CD4-positive, alpha-beta T cell treated with Interleukin-10 for 1 hour (primary cell): ENCODE results near the gene TRAPPC5.

Experiments used
- DNase-seq: peaks from one replicate; pipeline ENCODE4 v3.0.0-alpha.2; 2020

Gene TRAPPC5

DNA sequence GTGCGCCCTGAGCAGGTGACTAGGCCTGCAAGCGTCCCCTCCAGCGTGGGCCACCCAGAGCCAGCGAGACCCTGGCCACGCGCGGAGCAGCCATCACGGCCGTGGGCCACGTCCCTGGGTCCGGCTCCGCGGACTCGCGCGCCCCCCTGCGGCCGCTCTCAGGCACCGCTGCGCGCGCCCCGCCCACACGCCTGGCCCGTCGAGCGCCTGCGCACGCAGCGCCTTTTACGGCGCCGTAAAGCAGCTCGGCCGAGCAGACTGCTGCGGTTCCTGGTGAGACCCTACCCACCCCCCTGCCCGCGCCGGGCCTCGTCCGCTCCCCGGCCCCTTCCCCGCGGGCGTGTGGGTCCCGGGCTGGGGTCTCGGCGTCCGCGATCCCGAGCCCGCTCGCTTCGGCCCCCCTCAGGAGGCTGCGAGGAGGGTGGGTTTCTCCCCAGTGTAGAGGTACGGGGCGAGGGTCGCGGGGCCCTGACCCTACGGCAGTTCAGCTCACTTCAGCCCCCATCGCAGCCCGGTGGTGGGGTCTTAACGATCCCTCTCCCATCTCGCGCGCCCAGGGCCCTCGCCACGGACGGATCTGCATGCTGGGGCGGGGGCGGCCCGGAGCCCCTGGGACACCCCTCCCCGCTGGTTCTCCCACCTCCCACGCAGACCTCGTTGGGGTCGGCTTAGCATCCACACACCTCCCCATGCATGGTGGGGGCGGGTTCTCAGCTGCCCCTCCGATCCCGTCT is at the start of gene TRAPPC5:
Gene TRAPPC5 (plus strand): TSS at position 228 of the 734 bp plus-strand sequence. CDS start 1,421 bp downstream, outside the sequence.
- DNase-seq: peak; percentile 90

GRCh38 chr19:7631577-7631976 is 49.1 kb upstream of the TRAPPC5 start:
- DNase-seq: no peak

DNA sequence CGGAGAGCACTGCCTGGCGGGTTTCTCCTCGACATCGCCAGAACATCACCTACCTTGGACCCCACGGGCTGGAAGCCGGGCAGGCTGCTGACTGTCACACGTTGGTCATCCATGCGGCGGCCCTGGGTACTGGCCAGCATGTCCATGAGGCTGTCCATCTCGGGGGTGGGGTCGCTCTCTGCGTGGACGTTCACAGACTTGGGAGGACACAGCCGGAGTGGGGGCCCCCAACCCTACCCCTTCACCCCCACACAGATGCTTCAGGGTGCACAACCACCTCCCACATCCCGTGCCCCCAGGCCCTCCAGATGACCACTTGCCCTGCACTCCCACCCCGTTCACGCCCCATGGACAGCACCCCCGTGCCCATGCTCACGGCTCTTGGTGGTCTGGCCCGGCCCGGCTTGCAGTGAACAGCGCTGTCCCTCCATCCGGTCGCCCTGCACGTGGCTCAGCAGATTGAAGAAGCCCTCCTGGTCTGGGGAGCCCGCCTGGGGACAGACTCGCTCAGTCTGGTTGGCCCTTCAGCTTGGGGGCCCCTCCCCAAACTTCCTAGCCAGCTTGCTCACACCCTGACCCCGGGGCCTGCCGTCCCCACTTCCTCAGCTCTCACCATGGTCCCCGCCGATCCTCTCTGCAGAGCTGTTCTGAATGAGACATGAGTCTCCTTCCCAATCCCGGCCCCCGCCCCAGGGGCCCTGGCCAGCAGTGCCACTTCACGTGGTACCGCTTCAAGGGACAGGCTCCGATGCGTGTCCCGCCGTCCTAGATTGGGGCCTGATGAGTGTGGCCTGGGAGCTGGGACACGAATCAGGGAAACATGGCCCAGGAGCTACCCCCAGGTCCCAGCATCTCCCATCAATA is 48.1 kb upstream of the TRAPPC5 start:
- DNase-seq: no peak

GRCh38 chr19:7633698-7634097 is 46.9 kb upstream of the TRAPPC5 start, which contains the start of gene PCP2:
Gene PCP2 (minus strand): TSS chr19:7633719. CDS start chr19:7633457, 262 bp downstream.
- no peak for DNase-seq

GRCh38 chr19:7635670-7636069 is 45.0 kb upstream of the TRAPPC5 start:
- DNase-seq: no peak

GRCh38 chr19:7636317-7636690 is 44.3 kb upstream of the TRAPPC5 start:
- no peak for DNase-seq

DNA sequence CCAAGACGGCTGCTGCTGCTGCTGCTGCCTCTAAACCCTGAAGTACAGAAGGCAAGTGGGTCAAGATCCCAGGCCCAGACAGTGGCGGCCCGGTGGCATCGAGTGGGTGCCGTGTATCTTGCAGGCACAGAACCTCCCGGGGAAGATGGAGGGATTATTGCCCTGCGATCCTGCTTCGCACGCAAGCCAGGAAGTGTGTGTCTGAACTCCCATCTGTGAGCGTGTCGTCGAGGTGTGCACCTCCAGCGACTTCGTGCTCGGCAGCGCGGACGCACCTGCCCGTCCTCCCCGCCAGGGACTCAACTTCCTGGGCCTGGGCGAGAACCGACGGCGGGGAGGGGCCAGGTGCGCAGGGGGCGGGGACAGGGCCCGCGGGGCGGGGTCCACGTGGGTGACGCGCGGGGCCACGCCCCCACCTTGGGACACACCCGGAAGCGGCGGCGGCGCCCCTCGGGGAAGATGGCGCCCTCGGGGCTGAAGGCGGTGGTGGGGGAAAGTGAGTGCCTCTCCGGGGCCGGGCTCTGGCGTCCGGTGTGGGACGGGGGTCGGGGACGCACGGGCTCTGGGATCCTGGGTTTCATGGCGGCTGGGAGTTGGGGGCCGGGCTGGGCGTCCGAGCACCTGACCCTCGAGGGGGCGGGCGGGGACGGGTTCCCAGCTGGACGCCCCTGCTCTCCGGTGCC is 43.8 kb upstream of the TRAPPC5 start, which contains the start of gene STXBP2:
Gene STXBP2 (plus strand): TSS at position 420 of the 683 bp plus-strand sequence. CDS start 40 bp downstream, at position 460.
- peak; percentile 95 for DNase-seq

GRCh38 chr19:7637374-7638256 is 43.0 kb upstream of the TRAPPC5 start:
- DNase-seq: peak; percentile 35

- DNase-seq: no peak
Observed at GRCh38 chr19:7638802-7639465, 41.7 kb upstream of the TRAPPC5 start.

GRCh38 chr19:7639863-7640348 is 40.7 kb upstream of the TRAPPC5 start:
- DNase-seq: no peak

- DNase-seq: no peak
Observed at GRCh38 chr19:7640803-7641202, 39.8 kb upstream of the TRAPPC5 start.

DNA sequence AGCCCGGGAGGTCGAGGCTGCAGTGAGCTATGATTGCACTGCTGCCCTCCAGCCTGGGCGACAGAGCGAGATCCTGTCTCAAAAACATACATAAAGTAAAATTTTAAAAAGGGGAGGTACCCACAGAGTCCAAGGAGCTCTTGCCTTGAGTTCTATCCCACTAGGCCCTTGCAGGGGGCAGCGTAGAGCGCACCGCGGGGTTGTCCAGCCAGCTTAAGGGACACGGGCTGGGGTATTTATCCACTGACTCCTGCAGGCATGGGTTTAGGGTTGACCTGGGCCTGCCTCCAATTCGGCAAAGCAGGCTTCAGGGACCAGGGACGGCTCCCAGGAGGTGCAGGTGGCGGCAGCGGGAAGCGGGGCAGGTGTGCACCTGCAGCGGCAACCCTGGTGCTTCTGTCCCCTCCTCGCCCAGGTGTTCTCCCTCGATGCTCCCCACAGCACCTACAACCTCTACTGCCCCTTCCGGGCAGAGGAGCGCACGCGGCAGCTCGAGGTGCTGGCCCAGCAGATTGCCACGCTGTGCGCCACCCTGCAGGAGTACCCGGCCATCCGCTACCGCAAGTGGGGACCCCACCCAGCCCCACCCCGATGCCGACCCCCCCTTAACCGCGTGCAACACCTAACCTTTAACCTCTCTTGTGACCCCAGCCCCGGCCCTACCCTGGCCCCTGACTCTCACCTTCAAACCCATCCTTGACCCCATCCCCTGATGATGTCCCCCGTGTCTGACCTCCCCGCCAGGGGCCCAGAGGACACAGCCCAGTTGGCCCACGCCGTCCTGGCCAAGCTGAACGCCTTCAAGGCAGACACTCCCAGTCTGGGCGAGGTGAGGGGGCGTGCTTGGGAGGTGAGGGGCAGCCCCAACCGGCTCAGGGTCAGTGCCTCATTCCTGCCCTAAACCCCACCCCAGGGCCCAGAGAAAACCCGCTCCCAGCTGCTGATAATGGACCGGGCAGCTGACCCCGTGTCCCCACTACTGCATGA is 39.0 kb upstream of the TRAPPC5 start:
- no peak for DNase-seq

- DNase-seq: no peak
Observed at GRCh38 chr19:7642295-7643030, 38.2 kb upstream of the TRAPPC5 start.

DNA sequence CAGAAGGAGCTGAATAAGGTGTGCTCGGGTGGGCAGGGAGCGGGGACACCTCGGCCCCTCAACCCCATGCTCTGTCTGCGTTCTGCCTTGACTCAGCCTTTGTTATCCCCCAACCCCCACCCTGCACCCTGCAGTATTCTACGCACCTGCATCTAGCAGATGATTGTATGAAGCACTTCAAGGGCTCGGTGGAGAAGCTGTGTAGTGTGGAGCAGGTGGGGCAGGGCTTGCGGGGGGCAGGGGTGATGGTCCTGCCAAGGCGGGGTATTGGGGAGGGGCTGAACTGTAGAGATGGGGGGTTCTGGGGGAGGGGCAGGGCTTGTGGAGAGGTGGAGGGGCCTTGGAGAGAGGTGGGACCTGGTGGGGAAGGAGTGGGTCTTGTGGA is 37.6 kb upstream of the TRAPPC5 start:
- DNase-seq: no peak

DNA sequence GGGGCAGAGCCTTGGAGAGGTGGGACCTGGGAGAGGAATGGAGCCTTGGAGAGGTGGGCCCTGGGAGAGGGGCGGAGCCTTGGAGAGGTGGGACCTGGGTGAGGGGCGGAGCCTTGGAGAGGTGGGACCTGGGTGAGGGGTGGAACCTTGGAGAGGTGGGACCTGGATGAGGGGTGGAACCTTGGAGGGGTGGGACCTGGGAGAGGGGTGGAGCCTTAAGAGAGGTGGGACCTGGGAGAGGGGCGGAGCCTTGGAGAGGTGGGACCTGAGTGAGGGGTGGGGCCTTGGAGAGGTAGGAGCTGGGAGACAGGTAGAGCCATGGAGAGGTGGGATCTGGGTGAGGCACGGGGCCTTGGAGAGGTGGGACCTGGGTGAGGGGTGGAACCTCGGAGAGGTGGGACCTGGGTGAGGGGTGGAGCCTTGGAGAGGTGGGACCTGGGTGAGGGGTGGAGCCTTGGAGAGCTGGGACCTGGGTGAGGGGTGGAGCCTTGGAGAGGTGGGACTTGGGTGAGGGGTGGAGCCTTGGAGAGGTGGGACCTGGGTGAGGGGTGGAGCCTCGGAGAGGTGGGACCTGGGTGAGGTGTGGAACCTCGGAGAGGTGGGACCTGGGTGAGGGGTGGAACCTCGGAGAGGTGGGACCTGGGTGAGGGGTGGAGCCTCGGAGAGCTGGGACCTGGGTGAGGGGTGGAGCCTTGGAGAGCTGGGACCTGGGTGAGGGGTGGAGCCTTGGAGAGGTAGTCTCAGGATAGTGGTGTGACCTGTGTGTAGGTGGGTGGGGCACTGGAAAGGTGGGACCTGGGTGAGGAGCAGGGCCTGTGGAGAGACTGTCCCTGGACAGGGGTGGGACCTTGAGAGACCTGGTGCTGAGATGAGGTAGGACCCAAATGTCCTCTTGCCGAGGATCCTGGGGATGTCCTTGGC is 36.7 kb upstream of the TRAPPC5 start:
- peak; percentile 41 for DNase-seq

GRCh38 chr19:7644550-7644877 is 36.1 kb upstream of the TRAPPC5 start:
- no peak for DNase-seq

DNA sequence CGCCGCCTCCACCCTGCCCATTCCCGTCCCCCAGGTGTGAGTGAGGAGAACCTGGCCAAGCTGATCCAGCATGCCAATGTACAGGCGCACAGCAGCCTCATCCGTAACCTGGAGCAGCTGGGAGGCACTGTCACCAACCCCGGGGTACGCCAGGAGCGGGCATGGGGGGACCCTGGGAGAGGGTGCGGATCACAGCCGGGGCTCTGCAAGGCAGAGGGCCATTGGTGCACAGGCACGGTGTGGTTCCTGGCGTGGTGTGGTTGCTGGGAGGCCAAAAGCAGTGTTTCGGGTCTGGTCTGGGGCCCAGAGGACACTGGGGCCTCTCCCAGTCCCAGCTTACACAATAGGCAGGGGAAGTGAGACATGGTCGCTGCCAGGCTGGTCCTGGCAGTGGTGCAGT is 35.5 kb upstream of the TRAPPC5 start:
- no peak for DNase-seq

DNA sequence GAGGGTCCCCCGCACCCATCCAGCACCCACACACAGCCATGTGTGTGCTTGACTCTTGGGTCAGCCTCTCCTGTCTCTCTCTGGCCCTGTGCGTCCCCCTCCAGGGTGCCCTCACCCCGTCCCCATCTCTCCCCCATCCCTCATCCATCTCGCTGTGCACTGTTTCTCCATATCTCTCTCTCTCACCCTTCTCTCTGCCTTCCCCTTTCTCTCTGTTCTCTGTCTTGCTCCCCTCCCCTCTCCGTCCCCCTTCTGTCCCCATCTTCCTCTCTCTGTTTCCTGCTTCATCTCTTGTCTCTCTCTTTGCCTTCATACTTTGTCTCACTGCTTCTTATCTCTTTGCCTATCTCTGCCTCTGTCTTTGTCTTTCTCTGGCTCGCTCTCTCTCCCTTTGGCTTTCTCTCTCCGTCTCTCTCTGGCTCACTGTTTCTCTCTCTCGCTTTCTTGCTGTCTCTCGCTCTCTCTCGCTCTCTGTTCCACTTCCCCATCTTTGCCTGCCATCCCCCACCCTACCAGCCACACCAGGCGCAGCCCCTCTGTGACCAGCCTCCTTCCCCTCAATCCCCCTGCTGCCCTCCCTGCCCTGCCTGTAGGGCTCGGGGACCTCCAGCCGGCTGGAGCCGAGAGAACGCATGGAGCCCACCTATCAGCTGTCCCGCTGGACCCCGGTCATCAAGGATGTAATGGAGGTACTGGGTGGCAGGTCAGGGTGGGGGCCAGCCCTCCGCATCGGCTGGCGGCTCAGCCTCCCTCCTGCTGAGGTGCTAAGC is 34.8 kb upstream of the TRAPPC5 start:
- DNase-seq: no peak
